CD4-positive, CD25-positive, alpha-beta regulatory T cell (primary cell): ENCODE results near the gene MAPKBP1. TPM values are rescaled to one million over a fixed set of nuclear protein-coding genes. Genes with fewer than 3 reads are reported as not detected.

Source experiments
- ATAC-seq, 2 donors: fragments of 150-1000 bp; cut with Tn5 transposase; one replicate each; pipeline ENCODE4 v1.10.0; 2021; ENCODE audit warnings: low read depth in 2 of 2, moderate number of reproducible peaks in 2 of 2, moderate library complexity in 1 of 2
- DNase-seq, 3 donors: peaks; one replicate each; pipeline versions ENCODE4 v3.0.0 to v3.0.0-alpha.2; 2012 to 2022; ENCODE audit warnings: mixed read lengths in 1 of 3
- H3K27ac ChIP-seq: one replicate; pipeline ENCODE4 v1.7.0; 2013; ENCODE audit warnings: mild to moderate bottlenecking, low read length; ENCODE audit not compliant: insufficient read depth, poor library complexity, severe bottlenecking
- H3K27me3 ChIP-seq: one replicate; pipeline ENCODE4 v1.7.0; 2013; ENCODE audit warnings: low read length; ENCODE audit not compliant: control insufficient read depth, insufficient read depth
- H3K36me3 ChIP-seq: one replicate; pipeline ENCODE4 v1.7.0; 2013; ENCODE audit warnings: mild to moderate bottlenecking, low read length, moderate library complexity; ENCODE audit not compliant: control insufficient read depth, insufficient read depth
- H3K4me1 ChIP-seq: 2 replicates; pipeline ENCODE4 v1.7.0; 2013; ENCODE audit warnings: mild to moderate bottlenecking, low read length; ENCODE audit not compliant: insufficient read depth, control insufficient read depth, poor library complexity, severe bottlenecking
- H3K4me3 ChIP-seq: one replicate; pipeline ENCODE4 v1.7.0; 2013; ENCODE audit warnings: low read depth, mild to moderate bottlenecking, low read length, moderate library complexity
- H3K9me3 ChIP-seq, 2 experiments: 1 replicate in 1 of 2; 2 replicates in 1 of 2; pipeline ENCODE4 v1.7.0; 2013; ENCODE audit warnings: low read length in 2 of 2, mild to moderate bottlenecking in 1 of 2, moderate library complexity in 1 of 2; ENCODE audit not compliant: control insufficient read depth in 2 of 2
- H3K27ac Mint-ChIP-seq, 3 donors: one replicate each; pipeline ENCODE4 v1.8.0; 2020 to 2022; ENCODE audit warnings: mild to moderate bottlenecking in 3 of 3, mixed read lengths in 3 of 3, moderate library complexity in 2 of 3
- H3K27me3 Mint-ChIP-seq: one replicate; pipeline ENCODE4 v1.8.0; 2022; ENCODE audit warnings: mild to moderate bottlenecking, mixed read lengths
- H3K36me3 Mint-ChIP-seq: one replicate; pipeline ENCODE4 v1.8.0; 2020; ENCODE audit warnings: mixed read lengths
- H3K4me1 Mint-ChIP-seq, 4 donors: one replicate each; pipeline ENCODE4 v1.8.0; 2020 to 2022; ENCODE audit warnings: mixed read lengths in 4 of 4, mild to moderate bottlenecking in 1 of 4
- H3K4me3 Mint-ChIP-seq, 4 donors: one replicate each; pipeline ENCODE4 v1.8.0; 2020 to 2022; ENCODE audit warnings: mild to moderate bottlenecking in 4 of 4, mixed read lengths in 4 of 4, moderate library complexity in 3 of 4
- H3K9me3 Mint-ChIP-seq, 7 donors: one replicate each; pipeline ENCODE4 v1.8.0; 2020 to 2022; ENCODE audit warnings: mixed read lengths in 7 of 7, mild to moderate bottlenecking in 3 of 7, moderate library complexity in 2 of 7
- polyA plus RNA-seq, 4 donors: library from polyadenylated mRNA; unstranded; fragments of 300-500 nt; fragmentation: Illumina TruSeq; gene quantifications; one replicate each; pipeline ENCODE4 v1.2.3, GENCODE V29; 2021
- total RNA-seq: library from RNA; stranded (reverse); gene quantifications from one replicate; pipeline ENCODE4 v1.2.3, GENCODE V29; 2022

Gene MAPKBP1
- total and polyA plus RNA-seq, 5 donors from 2014 or later, result 1.9 to 40.4 (median 2.7) TPM

- Mint-ChIP-seq H3K4me3 (no peak overlapping the region), H3K27me3 (peaks cover 20% of the 10 kb centered on the region), H3K4me1 (peaks cover 0 to 15% (median 6%) of the 10 kb centered on the region in 4 donors), H3K36me3 (no peaks in the 10 kb centered on the region), H3K27ac (no peak overlapping the region), H3K9me3 (no peaks in the 10 kb centered on the region)
- no peak for ATAC-seq
- Histone ChIP-seq H3K27ac (no peak overlapping the region), H3K27me3 (no peaks in the 10 kb centered on the region), H3K9me3 (no peaks in the 10 kb centered on the region), H3K4me3 (no peak overlapping the region), H3K36me3 (no peaks in the 10 kb centered on the region), H3K4me1 (peaks cover 2% of the 10 kb centered on the region)
- DNase-seq, result no peak
Observed at GRCh38 chr15:41876689-41877088, 102.4 kb downstream of the MAPKBP1 start.

Other genes starting within 250 kb of the MAPKBP1 start
- 29.5 TPM for gene RPAP1, start 230.2 kb upstream of the MAPKBP1 start, total RNA-seq
- gene RPAP1, start 230.2 kb upstream of the MAPKBP1 start, polyA plus RNA-seq, result 1 to 10 TPM; 4.7 to 9.1 (median 8.1) TPM
- gene TYRO3, start 215.3 kb upstream of the MAPKBP1 start, total RNA-seq, result not detected
- under 1 TPM in 2 of 4 donors, not detected in 2; 0.16 to 0.82 TPM for gene TYRO3, start 215.3 kb upstream of the MAPKBP1 start, polyA plus RNA-seq
- gene MGA, start 114.1 kb upstream of the MAPKBP1 start, total RNA-seq, result 46.9 TPM
- 10 to 100 TPM; 10.4 to 16.1 (median 15.3) TPM for gene MGA, start 114.1 kb upstream of the MAPKBP1 start, polyA plus RNA-seq
- gene JMJD7, start 53.6 kb downstream of the MAPKBP1 start, total RNA-seq, result 42.2 TPM
- gene JMJD7, start 53.6 kb downstream of the MAPKBP1 start, polyA plus RNA-seq, result 10 to 100 TPM; 17.0 to 26.1 (median 24.5) TPM
- 30.1 TPM for gene PLA2G4B, start 64.4 kb downstream of the MAPKBP1 start, total RNA-seq
- 1 to 10 TPM in 2 of 4 donors, under 1 TPM in 2; 0.42 to 3.4 (median 1.4) TPM for gene PLA2G4B, start 64.4 kb downstream of the MAPKBP1 start, polyA plus RNA-seq
- 2.7 TPM for gene SPTBN5, start 119.6 kb downstream of the MAPKBP1 start, total RNA-seq
- gene SPTBN5, start 119.6 kb downstream of the MAPKBP1 start, polyA plus RNA-seq, result under 1 TPM in 1 of 4 donors, not detected in 3; 0.26 TPM
- gene EHD4, start 198.1 kb downstream of the MAPKBP1 start, total RNA-seq, result 57.8 TPM
- gene EHD4, start 198.1 kb downstream of the MAPKBP1 start, polyA plus RNA-seq, result 10 to 100 TPM in 3 of 4 donors, 1 to 10 TPM in 1; 9.3 to 14.2 (median 13.5) TPM
- not detected for gene PLA2G4E, start 246.6 kb downstream of the MAPKBP1 start, total RNA-seq
- not detected for gene PLA2G4E, start 246.6 kb downstream of the MAPKBP1 start, polyA plus RNA-seq